Effector memory CD8-positive, alpha-beta T cell (primary cell): ENCODE measurements around the gene RRN3.
"Not testable (repeated sequence)": the region's sequence is repeated elsewhere in the genome, so short reads cannot be mapped to it uniquely, and the experiment has no call there.

Source experiments
- ATAC-seq: fragments of 150-1000 bp; cut with Tn5 transposase; replicated peaks from 2 replicates; pipeline ENCODE4 v1.10.0; 2021; ENCODE audit warnings: mild to moderate bottlenecking, moderate library complexity
- DNase-seq, 3 experiments: peaks; one replicate each; pipeline ENCODE4 v3.0.0; 2021
- H3K27ac Mint-ChIP-seq, 2 donors: one replicate each; pipeline ENCODE4 v1.8.0; 2022; ENCODE audit warnings: mild to moderate bottlenecking in 2 of 2, mixed read lengths in 2 of 2, moderate library complexity in 2 of 2
- H3K27me3 Mint-ChIP-seq, 2 donors: one replicate each; pipeline ENCODE4 v1.8.0; 2022; ENCODE audit warnings: mixed read lengths in 2 of 2
- H3K36me3 Mint-ChIP-seq: one replicate; pipeline ENCODE4 v1.8.0; 2022; ENCODE audit warnings: mild to moderate bottlenecking, moderate library complexity, mixed read lengths; ENCODE audit not compliant: insufficient read depth
- H3K4me1 Mint-ChIP-seq, 2 donors: one replicate each; pipeline ENCODE4 v1.8.0; 2022; ENCODE audit warnings: low read depth in 2 of 2, mixed read lengths in 2 of 2
- H3K4me3 Mint-ChIP-seq, 2 donors: one replicate each; pipeline ENCODE4 v1.8.0; 2022; ENCODE audit warnings: mild to moderate bottlenecking in 2 of 2, mixed read lengths in 2 of 2, moderate library complexity in 2 of 2
- H3K9me3 Mint-ChIP-seq, 2 donors: one replicate each; pipeline ENCODE4 v1.8.0; 2022; ENCODE audit warnings: mixed read lengths in 2 of 2
- total RNA-seq, 9 experiments: gene quantifications; one replicate each; lab custom pipeline; 2026; lab: John Stamatoyannopoulos, UW

Gene RRN3
- 54.3 to 127 (median 88.8) reads per million in 9 experiments for total RNA-seq

- Mint-ChIP-seq H3K4me1 (peaks cover 18 to 22% of the 10 kb centered on the region in 2 donors), H3K27ac (peak within 1 kb of the TSS; percentile 97 to 98), H3K36me3 (peaks cover 27% of the 10 kb centered on the region), H3K4me3 (peak within 1 kb of the TSS; percentile 97 to 99)
- H3K27me3 Mint-ChIP-seq, H3K9me3 Mint-ChIP-seq: not testable (repeated sequence)
- DNase-seq (peak; percentile 71 to 74 (median 73)), ATAC-seq (peak; percentile 99)
These were observed at the start of gene RRN3 for GRCh38 chr16:15093955-15094827. Gene RRN3, minus strand, starts transcription at chr16:15094272. Its CDS starts 39 bp downstream, at chr16:15094233.

- ATAC-seq, DNase-seq, H3K27ac Mint-ChIP-seq, H3K9me3 Mint-ChIP-seq, H3K36me3 Mint-ChIP-seq, H3K4me3 Mint-ChIP-seq, H3K4me1 Mint-ChIP-seq, H3K27me3 Mint-ChIP-seq: not testable (repeated sequence)
These were observed 49.6 kb upstream of the RRN3 start for GRCh38 chr16:15143601-15144091.

GRCh38 chr16:15142891-15143600 lies 49.0 kb upstream of the RRN3 start:
- ATAC-seq, H3K27me3 Mint-ChIP-seq, H3K9me3 Mint-ChIP-seq, H3K4me3 Mint-ChIP-seq, H3K4me1 Mint-ChIP-seq, H3K36me3 Mint-ChIP-seq, DNase-seq, H3K27ac Mint-ChIP-seq: not testable (repeated sequence)

GRCh38 chr16:15142107-15142890 lies 48.2 kb upstream of the RRN3 start:
- not testable (repeated sequence) for H3K36me3 Mint-ChIP-seq, H3K4me1 Mint-ChIP-seq, H3K4me3 Mint-ChIP-seq, H3K27ac Mint-ChIP-seq, H3K27me3 Mint-ChIP-seq, DNase-seq, ATAC-seq, H3K9me3 Mint-ChIP-seq

- DNase-seq (no peak), ATAC-seq (no peak)
- no peaks in the 10 kb centered on the region for H3K27me3 Mint-ChIP-seq
- no peaks in the 10 kb centered on the region for H3K9me3 Mint-ChIP-seq
- no peak overlapping the region for H3K4me3 Mint-ChIP-seq
- H3K4me1 Mint-ChIP-seq, result peaks cover 0 to 8% of the 10 kb centered on the region in 2 donors
- no peak overlapping the region for H3K27ac Mint-ChIP-seq
- no peaks in the 10 kb centered on the region for H3K36me3 Mint-ChIP-seq
These were observed 47.5 kb upstream of the RRN3 start for GRCh38 chr16:15141586-15141985.

GRCh38 chr16:15140444-15141365 lies 46.6 kb upstream of the RRN3 start:
- ATAC-seq, H3K4me3 Mint-ChIP-seq, H3K9me3 Mint-ChIP-seq, H3K36me3 Mint-ChIP-seq, DNase-seq, H3K27me3 Mint-ChIP-seq, H3K4me1 Mint-ChIP-seq: not testable (repeated sequence)
- peak overlapping the region in 1 of 2 donors; percentile 16 for H3K27ac Mint-ChIP-seq

GRCh38 chr16:15137514-15137913 lies 43.4 kb upstream of the RRN3 start:
- not testable (repeated sequence) for H3K4me1 Mint-ChIP-seq, H3K4me3 Mint-ChIP-seq, H3K9me3 Mint-ChIP-seq, ATAC-seq, H3K36me3 Mint-ChIP-seq, DNase-seq, H3K27me3 Mint-ChIP-seq, H3K27ac Mint-ChIP-seq

GRCh38 chr16:15135483-15136360 lies 41.6 kb upstream of the RRN3 start:
- ATAC-seq, H3K9me3 Mint-ChIP-seq, H3K4me1 Mint-ChIP-seq, H3K4me3 Mint-ChIP-seq, DNase-seq, H3K27me3 Mint-ChIP-seq, H3K27ac Mint-ChIP-seq, H3K36me3 Mint-ChIP-seq: not testable (repeated sequence)

GRCh38 chr16:15134752-15135482 lies 40.8 kb upstream of the RRN3 start:
- not testable (repeated sequence) for DNase-seq, H3K27me3 Mint-ChIP-seq, H3K36me3 Mint-ChIP-seq, H3K4me3 Mint-ChIP-seq, H3K27ac Mint-ChIP-seq, ATAC-seq, H3K4me1 Mint-ChIP-seq, H3K9me3 Mint-ChIP-seq

GRCh38 chr16:15133554-15133953 lies 39.5 kb upstream of the RRN3 start:
- not testable (repeated sequence) for H3K4me3 Mint-ChIP-seq, ATAC-seq, H3K27me3 Mint-ChIP-seq, H3K27ac Mint-ChIP-seq, H3K4me1 Mint-ChIP-seq, H3K36me3 Mint-ChIP-seq, H3K9me3 Mint-ChIP-seq, DNase-seq

GRCh38 chr16:15132719-15133428 lies 38.8 kb upstream of the RRN3 start:
- not testable (repeated sequence) for H3K4me3 Mint-ChIP-seq, H3K4me1 Mint-ChIP-seq, H3K27me3 Mint-ChIP-seq, H3K36me3 Mint-ChIP-seq, H3K27ac Mint-ChIP-seq, DNase-seq, ATAC-seq, H3K9me3 Mint-ChIP-seq
